Colon (tissue), 2 donors: ENCODE measurements around the gene RETREG1.
"Not testable (repeated sequence)": the region's sequence is repeated elsewhere in the genome, so short reads cannot be mapped to it uniquely, and the experiment has no call there.

Experiments used
- FAIRE-seq: peaks from 2 replicates; lab custom pipeline; 2012; peaks lifted over from hg19 to GRCh38; lab: Jason Lieb, UNC
- donor health status: control.
- donor health status: control.

RETREG1 gene

GRCh38 chr5:16554110-16554509 is 62.7 kb downstream of the RETREG1 start:
- no peak for FAIRE-seq

GRCh38 chr5:16552666-16553343 is 64.0 kb downstream of the RETREG1 start:
- FAIRE-seq: no peak

- no peak for FAIRE-seq
These were observed 65.2 kb downstream of the RETREG1 start for GRCh38 chr5:16551628-16552027.

- FAIRE-seq: no peak
These were observed 66.4 kb downstream of the RETREG1 start for GRCh38 chr5:16550316-16550952.

- no peak for FAIRE-seq
These were observed 67.1 kb downstream of the RETREG1 start for GRCh38 chr5:16549491-16550206.

- FAIRE-seq: no peak
These were observed 68.0 kb downstream of the RETREG1 start for GRCh38 chr5:16548812-16549211.

- no peak for FAIRE-seq
These were observed 68.7 kb downstream of the RETREG1 start for GRCh38 chr5:16548115-16548514.

GRCh38 chr5:16547200-16547842 is 69.5 kb downstream of the RETREG1 start:
- FAIRE-seq: no peak

- FAIRE-seq: no peak
These were observed 70.1 kb downstream of the RETREG1 start for GRCh38 chr5:16546732-16547131.

GRCh38 chr5:16544607-16545374 is 72.0 kb downstream of the RETREG1 start:
- FAIRE-seq: no peak

GRCh38 chr5:16543206-16543605 is 73.6 kb downstream of the RETREG1 start:
- not testable (repeated sequence) for FAIRE-seq

- no peak for FAIRE-seq
These were observed 74.6 kb downstream of the RETREG1 start for GRCh38 chr5:16542236-16542635.

- FAIRE-seq: not testable (repeated sequence)
These were observed 75.2 kb downstream of the RETREG1 start for GRCh38 chr5:16541592-16541991.

- FAIRE-seq: no peak
These were observed 76.4 kb downstream of the RETREG1 start for GRCh38 chr5:16540421-16540820.

- no peak for FAIRE-seq
These were observed 77.6 kb downstream of the RETREG1 start for GRCh38 chr5:16539169-16539666.

GRCh38 chr5:16538006-16538405 is 78.8 kb downstream of the RETREG1 start:
- no peak for FAIRE-seq

- no peak for FAIRE-seq
These were observed 80.0 kb downstream of the RETREG1 start for GRCh38 chr5:16536818-16537217.

GRCh38 chr5:16536246-16536645 is 80.6 kb downstream of the RETREG1 start:
- FAIRE-seq: no peak

GRCh38 chr5:16534280-16534679 is 82.5 kb downstream of the RETREG1 start:
- FAIRE-seq: no peak

GRCh38 chr5:16531063-16531648 is 85.6 kb downstream of the RETREG1 start:
- FAIRE-seq: no peak

- FAIRE-seq: no peak
These were observed 87.5 kb downstream of the RETREG1 start for GRCh38 chr5:16529306-16529705.
